ENCODE measurements around the gene FGD2. TPM values are rescaled to one million over a fixed set of nuclear protein-coding genes. Genes with fewer than 3 reads are reported as not detected.
A peak's percentile ranks its signal among the peaks of the same experiment; 100 is the strongest.

Gene FGD2
- total and polyA plus RNA-seq, 9 of the 15 experiments (the other 6 are each of a cell fraction or from before 2014, with no cell fraction given) = 0.09 TPM; not detected in 8

DNA sequence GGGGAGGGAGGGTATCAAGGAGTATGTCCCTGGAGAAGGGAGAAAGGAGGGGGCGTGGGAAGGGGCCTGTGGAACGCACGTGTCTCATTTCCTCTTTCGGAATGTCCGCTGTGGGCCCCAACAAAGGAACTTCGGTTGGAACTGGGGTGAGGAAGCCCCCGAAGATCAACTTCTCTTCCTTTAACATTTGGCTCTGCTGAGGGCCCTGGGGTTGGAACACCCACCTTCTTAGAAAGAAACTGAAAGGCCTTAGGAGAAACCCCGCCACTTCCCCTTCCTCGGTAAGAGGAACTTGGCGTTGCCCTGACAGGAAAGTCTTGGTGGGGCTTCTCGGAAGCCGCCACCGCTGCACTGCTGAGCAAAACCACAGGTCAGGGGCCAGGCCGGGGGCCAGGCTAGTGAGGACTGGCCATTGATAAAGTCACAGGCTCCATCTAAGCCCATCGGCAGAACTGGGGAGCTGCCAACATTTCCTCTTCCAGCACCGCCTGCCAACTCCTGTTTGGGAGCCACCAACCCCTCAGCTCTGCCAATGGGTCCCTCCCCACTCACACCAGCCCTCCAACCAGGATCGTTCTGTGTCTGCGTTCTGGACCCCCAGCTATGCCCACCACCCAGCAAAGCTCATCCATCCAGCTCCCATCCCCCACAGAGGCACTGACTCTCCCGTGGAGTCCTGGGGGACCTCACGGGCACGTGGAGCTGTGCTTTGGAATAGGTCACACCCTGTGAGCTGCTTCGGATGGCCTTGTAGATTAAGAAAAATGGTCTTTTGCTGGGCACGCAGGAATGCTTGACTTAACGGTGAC is 44.8 kb downstream of the FGD2 start (continued):
- TF ChIP-seq PHF21A (IDR thresholded peaks at IDR 0.05; ENCODE audit: borderline replicate concordance, low read depth) = 0 out of 2 replicates have a peak, but pooled peaks have one; percentile 46
- TF ChIP-seq CEBPZ (IDR thresholded peaks at IDR 0.05; ENCODE audit: borderline replicate concordance, low read depth, low read length) = no peak
- TF ChIP-seq ZNF184 (CRISPR knock-in tag; IDR thresholded peaks at IDR 0.05) = no peak
- peak; percentile 59 to 96 for TF ChIP-seq MAZ (CRISPR knock-in tag; conservative IDR thresholded peaks at IDR 0.05 in 1 of 2, IDR thresholded peaks at IDR 0.05 in 1 of 2)
- no peak for TF ChIP-seq CREB1 (IDR thresholded peaks at IDR 0.05)
- no peak for TF ChIP-seq CREB1 (CRISPR knock-in tag; IDR thresholded peaks at IDR 0.05)
- peak; percentile 77 for TF ChIP-seq RBBP5 (IDR thresholded peaks at IDR 0.05; ENCODE audit: borderline replicate concordance, insufficient read depth, low read length, poor library complexity, severe bottlenecking)
- TF ChIP-seq, protein P1, sequence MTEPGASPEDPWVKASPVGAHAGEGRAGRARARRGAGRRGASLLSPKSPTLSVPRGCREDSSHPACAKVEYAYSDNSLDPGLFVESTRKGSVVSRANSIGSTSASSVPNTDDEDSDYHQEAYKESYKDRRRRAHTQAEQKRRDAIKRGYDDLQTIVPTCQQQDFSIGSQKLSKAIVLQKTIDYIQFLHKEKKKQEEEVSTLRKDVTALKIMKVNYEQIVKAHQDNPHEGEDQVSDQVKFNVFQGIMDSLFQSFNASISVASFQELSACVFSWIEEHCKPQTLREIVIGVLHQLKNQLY (CRISPR knock-in tag; conservative IDR thresholded peaks at IDR 0.05) = peak in 1 of 2 experiments; percentile 78; a peak in 1 of 4 replicates
- TF ChIP-seq NR2C1 (IDR thresholded peaks at IDR 0.05) = peak; percentile 61
- TF ChIP-seq NR2C1 (tag; IDR thresholded peaks at IDR 0.05) = peak; percentile 73
- peak; percentile 76 for TF ChIP-seq LEF1 (IDR thresholded peaks at IDR 0.05)
- peak; percentile 99 for TF ChIP-seq GATAD2A (IDR thresholded peaks at IDR 0.05)
- TF ChIP-seq SOX6 (IDR thresholded peaks at IDR 0.05) = peak; percentile 74
- TF ChIP-seq RNF2 (IDR thresholded peaks at IDR 0.05) = peak; percentile 97; the same call in 1 of the 2 replicates
- no peak for TF ChIP-seq ZC3H11A (IDR thresholded peaks at IDR 0.05; ENCODE audit: low read depth, low read length)
- no peak for TF ChIP-seq TGIF2 (CRISPR knock-in tag; IDR thresholded peaks at IDR 0.05)
- no peak for TF ChIP-seq SRSF3 (IDR thresholded peaks at IDR 0.05; ENCODE audit: insufficient read depth, low read length)
- no peak for TF ChIP-seq SAFB2 (IDR thresholded peaks at IDR 0.05; ENCODE audit: borderline replicate concordance, low read depth, low read length, severe bottlenecking)
- no peak for TF ChIP-seq RBM34 (IDR thresholded peaks at IDR 0.05; ENCODE audit: borderline replicate concordance, insufficient read depth, low read length)
- TF ChIP-seq ZNF507 (tag; conservative IDR thresholded peaks at IDR 0.05) = no peak
- TF ChIP-seq POLR3G (IDR thresholded peaks at IDR 0.05; ENCODE audit: extremely low read depth, insufficient read length, insufficient replicate concordance) = no peak
- peak; percentile 77; the same call in 1 of the 2 replicates for TF ChIP-seq ZNF76 (CRISPR knock-in tag; IDR thresholded peaks at IDR 0.05; ENCODE audit: borderline replicate concordance)
- no peak for TF ChIP-seq RBM25 (IDR thresholded peaks at IDR 0.05; ENCODE audit: low read depth, low read length, severe bottlenecking)
- TF ChIP-seq ZNF146 (CRISPR knock-in tag; IDR thresholded peaks at IDR 0.05; ENCODE audit: unreplicated experiment) = no peak
- peak; percentile 83 to 84 for TF ChIP-seq KDM1A (IDR thresholded peaks at IDR 0.05)
